Measurements from ENCODE around the gene CYFIP2.
"Not testable (repeated sequence)": the region's sequence is repeated elsewhere in the genome, so short reads cannot be mapped to it uniquely, and the experiment has no call there.

Gene CYFIP2

GRCh38 chr5:157415838-157416237 is 149.9 kb downstream of the CYFIP2 start:
- DNase-seq: no peak

- DNase-seq: not testable (repeated sequence)
Observed at GRCh38 chr5:157419521-157419920, 153.6 kb downstream of the CYFIP2 start.

- not testable (repeated sequence) for DNase-seq
Observed at GRCh38 chr5:157429920-157430319, 164.0 kb downstream of the CYFIP2 start.

- DNase-seq: no peak
Observed at GRCh38 chr5:157431544-157432200, 165.7 kb downstream of the CYFIP2 start.

- no peak for DNase-seq
Observed at GRCh38 chr5:157434096-157434495, 168.2 kb downstream of the CYFIP2 start.

GRCh38 chr5:157443041-157443549 is 177.2 kb downstream of the CYFIP2 start:
- DNase-seq: no peak

GRCh38 chr5:157444224-157444623 is 178.3 kb downstream of the CYFIP2 start:
- no peak for DNase-seq
